ENCODE data around the gene PGM3. TPM values are rescaled to one million over a fixed set of nuclear protein-coding genes. Genes with fewer than 3 reads are reported as not detected.
A peak's percentile ranks its signal among the peaks of the same experiment; 100 is the strongest.

Gene PGM3
- total RNA-seq, 4 donors from 2014 or later: 8.9 to 13.5 (median 11.4) TPM

- no peak overlapping the region for H3K4me3 ChIP-seq (ENCODE audit: low read depth, poor library complexity, severe bottlenecking)
- TF ChIP-seq CTCF (IDR thresholded peaks at IDR 0.05): no peak
- no peak for TF ChIP-seq POLR2A (IDR thresholded peaks at IDR 0.05)
- no peak for DNase-seq (ENCODE audit: low spot score in 2 of 2)
- intact Hi-C loops (cut with DNase I; ENCODE audit: low total_unique reads): loop anchor here (10.0 kb wide), 1 partner anchor 285 kb away; no protein-coding TSS in a partner anchor
These were observed 27.1 kb upstream of the PGM3 start for GRCh38 chr6:83220121-83220520.

- H3K4me3 ChIP-seq (ENCODE audit: low read depth, poor library complexity, severe bottlenecking): no peak overlapping the region
- TF ChIP-seq CTCF (IDR thresholded peaks at IDR 0.05) (no peak), POLR2A (IDR thresholded peaks at IDR 0.05) (no peak)
- WGBS, 2 donors: 35 to 51% methylated on average over 3 of the region's 3 CpGs
- intact Hi-C loops (cut with DNase I; ENCODE audit: low total_unique reads): no loop called here
- no peak for DNase-seq (ENCODE audit: low spot score in 2 of 2)
These were observed 25.6 kb upstream of the PGM3 start for GRCh38 chr6:83218646-83219045.

- no peak for DNase-seq (ENCODE audit: low spot score in 2 of 2)
- TF ChIP-seq POLR2A (IDR thresholded peaks at IDR 0.05): no peak
- no peak overlapping the region for H3K4me3 ChIP-seq (ENCODE audit: low read depth, poor library complexity, severe bottlenecking)
- intact Hi-C loops (cut with DNase I; ENCODE audit: low total_unique reads): no loop called here
These were observed 23.7 kb upstream of the PGM3 start for GRCh38 chr6:83216806-83217205.

GRCh38 chr6:83215131-83216047 is 22.3 kb upstream of the PGM3 start:
- WGBS, 2 donors: 35 to 38% methylated on average over 7 of the region's 7 CpGs
- intact Hi-C loops (cut with DNase I; ENCODE audit: low total_unique reads): no loop called here
- TF ChIP-seq POLR2A (IDR thresholded peaks at IDR 0.05): no peak
- TF ChIP-seq CTCF (IDR thresholded peaks at IDR 0.05): no peak
- H3K4me3 ChIP-seq (ENCODE audit: low read depth, poor library complexity, severe bottlenecking): no peak overlapping the region
- peak; percentile 63 to 86 for DNase-seq (ENCODE audit: low spot score in 2 of 2)

- DNase-seq (ENCODE audit: low spot score in 2 of 2): no peak
- 75 to 90% methylated on average over 4 of the region's 4 CpGs for WGBS, 2 donors
- H3K4me3 ChIP-seq (ENCODE audit: low read depth, poor library complexity, severe bottlenecking): no peak overlapping the region
- TF ChIP-seq CTCF (IDR thresholded peaks at IDR 0.05) (no peak), POLR2A (IDR thresholded peaks at IDR 0.05) (no peak)
- intact Hi-C loops (cut with DNase I; ENCODE audit: low total_unique reads): no loop called here
These were observed 9.0 kb upstream of the PGM3 start for GRCh38 chr6:83202031-83202430.

- H3K4me3 ChIP-seq (ENCODE audit: low read depth, poor library complexity, severe bottlenecking): no peak overlapping the region
- intact Hi-C loops (cut with DNase I; ENCODE audit: low total_unique reads): no loop called here
- 47 to 52% methylated on average over 2 of the region's 2 CpGs for WGBS, 2 donors
- no peak for TF ChIP-seq POLR2A (IDR thresholded peaks at IDR 0.05)
- TF ChIP-seq CTCF (IDR thresholded peaks at IDR 0.05): no peak
- DNase-seq (ENCODE audit: low spot score in 2 of 2): no peak
These were observed 6.8 kb upstream of the PGM3 start for GRCh38 chr6:83199863-83200225.

Data from lower leg skin (tissue), 4 donors.